ENCODE data around the gene SLC39A8.

DNA sequence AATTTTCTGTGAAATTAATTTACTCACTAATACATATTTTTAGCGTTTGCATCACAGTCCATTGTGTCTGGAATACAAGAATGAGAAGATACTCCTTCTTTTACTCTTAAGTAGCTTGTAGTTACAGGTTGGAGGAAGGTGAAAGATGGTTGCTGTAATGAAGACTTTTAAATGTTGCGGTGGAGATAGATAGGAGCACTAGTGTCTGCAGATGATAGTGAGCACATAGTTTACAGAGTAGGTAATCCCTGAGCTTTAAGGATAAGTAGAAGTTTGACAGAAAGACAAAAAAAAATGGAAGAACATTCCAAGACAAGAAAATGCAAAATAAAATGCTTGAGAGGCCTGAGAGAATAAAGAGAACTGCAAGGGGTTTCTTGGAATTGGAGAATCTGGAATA lies 5.4 kb upstream of the SLC39A8 start:
- TF ChIP-seq, protein P1, sequence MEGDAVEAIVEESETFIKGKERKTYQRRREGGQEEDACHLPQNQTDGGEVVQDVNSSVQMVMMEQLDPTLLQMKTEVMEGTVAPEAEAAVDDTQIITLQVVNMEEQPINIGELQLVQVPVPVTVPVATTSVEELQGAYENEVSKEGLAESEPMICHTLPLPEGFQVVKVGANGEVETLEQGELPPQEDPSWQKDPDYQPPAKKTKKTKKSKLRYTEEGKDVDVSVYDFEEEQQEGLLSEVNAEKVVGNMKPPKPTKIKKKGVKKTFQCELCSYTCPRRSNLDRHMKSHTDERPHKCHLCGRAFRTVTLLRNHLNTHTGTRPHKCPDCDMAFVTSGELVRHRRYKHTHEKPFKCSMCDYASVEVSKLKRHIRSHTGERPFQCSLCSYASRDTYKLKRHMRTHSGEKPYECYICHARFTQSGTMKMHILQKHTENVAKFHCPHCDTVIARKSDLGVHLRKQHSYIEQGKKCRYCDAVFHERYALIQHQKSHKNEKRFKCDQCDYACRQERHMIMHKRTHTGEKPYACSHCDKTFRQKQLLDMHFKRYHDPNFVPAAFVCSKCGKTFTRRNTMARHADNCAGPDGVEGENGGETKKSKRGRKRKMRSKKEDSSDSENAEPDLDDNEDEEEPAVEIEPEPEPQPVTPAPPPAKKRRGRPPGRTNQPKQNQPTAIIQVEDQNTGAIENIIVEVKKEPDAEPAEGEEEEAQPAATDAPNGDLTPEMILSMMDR (IDR thresholded peaks at IDR 0.05), result no peak
- TF ChIP-seq EZH2 (IDR thresholded peaks at IDR 0.05), result no peak
- TF ChIP-seq EZH2phosphoT487 (IDR thresholded peaks at IDR 0.05), result no peak

All from neural progenitor cell (in vitro differentiated cells).